Measurements from ENCODE around the gene NTNG2. TPM values are rescaled to one million over a fixed set of nuclear protein-coding genes. Genes with fewer than 3 reads are reported as not detected.

Gene NTNG2
- total RNA-seq, 1 donor from 2014 or later: 2.5 TPM

- Mint-ChIP-seq H3K4me1 (ENCODE audit: low read depth, unreplicated experiment) (peaks cover 1% of the 10 kb centered on the region), H3K9me3 (ENCODE audit: unreplicated experiment) (no peaks in the 10 kb centered on the region), H3K36me3 (ENCODE audit: low read depth, unreplicated experiment) (no peaks in the 10 kb centered on the region), H3K4me3 (ENCODE audit: unreplicated experiment) (no peak overlapping the region), H3K27me3 (ENCODE audit: low read depth, unreplicated experiment) (peaks cover 20% of the 10 kb centered on the region), H3K27ac (ENCODE audit: unreplicated experiment) (no peak overlapping the region)
- no peaks in the 10 kb centered on the region for H3K9me3 ChIP-seq (ENCODE audit: insufficient read depth, low read depth, low read length)
- no peak for FAIRE-seq
- no peak overlapping the region for H2AFZ ChIP-seq (ENCODE audit: low read depth, low read length)
- H3K36me3 ChIP-seq (ENCODE audit: insufficient read depth, low read length): no peaks in the 10 kb centered on the region
- H4K20me1 ChIP-seq (ENCODE audit: insufficient read depth, low read length): no peaks in the 10 kb centered on the region
- H3K4me2 ChIP-seq (ENCODE audit: low read length): no peak overlapping the region
- TF ChIP-seq CTCF (IDR thresholded peaks at IDR 0.05; ENCODE audit: insufficient read depth, low read depth, low read length) (no peak), EZH2 (IDR thresholded peaks at IDR 0.05; ENCODE audit: insufficient read depth, low read length) (no peak)
- peaks cover 11% of the 10 kb centered on the region for H3K4me1 ChIP-seq (ENCODE audit: insufficient read depth, low read length)
- H3K27me3 ChIP-seq (ENCODE audit: insufficient read depth, low read length): peaks cover 7% of the 10 kb centered on the region
- H3K9ac ChIP-seq (ENCODE audit: low read length): no peak overlapping the region
- DNase-seq (ENCODE audit: low read depth): no peak
- H3K4me3 ChIP-seq (ENCODE audit: insufficient read depth, low read depth, low read length): no peak overlapping the region
- no peaks in the 10 kb centered on the region for H3K79me2 ChIP-seq (ENCODE audit: insufficient read depth, low read length)
- H3K27ac ChIP-seq (ENCODE audit: low read depth, low read length): no peak overlapping the region
These were observed 83.6 kb downstream of the NTNG2 start for GRCh38 chr9:132245465-132245864.

- no peak overlapping the region for H3K4me3 ChIP-seq (ENCODE audit: insufficient read depth, low read depth, low read length)
- TF ChIP-seq CTCF (IDR thresholded peaks at IDR 0.05; ENCODE audit: insufficient read depth, low read depth, low read length) (no peak), EZH2 (IDR thresholded peaks at IDR 0.05; ENCODE audit: insufficient read depth, low read length) (no peak)
- DNase-seq (ENCODE audit: low read depth): no peak
- no peak overlapping the region for H2AFZ ChIP-seq (ENCODE audit: low read depth, low read length)
- H3K9me3 Mint-ChIP-seq (ENCODE audit: unreplicated experiment): peaks cover 7% of the 10 kb centered on the region
- H3K27ac ChIP-seq (ENCODE audit: low read depth, low read length): no peak overlapping the region
- no peak overlapping the region for H3K9ac ChIP-seq (ENCODE audit: low read length)
- H3K36me3 Mint-ChIP-seq (ENCODE audit: low read depth, unreplicated experiment): no peaks in the 10 kb centered on the region
- no peaks in the 10 kb centered on the region for H3K79me2 ChIP-seq (ENCODE audit: insufficient read depth, low read length)
- no peaks in the 10 kb centered on the region for H4K20me1 ChIP-seq (ENCODE audit: insufficient read depth, low read length)
- no peak overlapping the region for H3K27ac Mint-ChIP-seq (ENCODE audit: unreplicated experiment)
- no peak for FAIRE-seq
- H3K4me1 ChIP-seq (ENCODE audit: insufficient read depth, low read length): no peaks in the 10 kb centered on the region
- peaks cover 12% of the 10 kb centered on the region for H3K27me3 Mint-ChIP-seq (ENCODE audit: low read depth, unreplicated experiment)
- H3K4me1 Mint-ChIP-seq (ENCODE audit: low read depth, unreplicated experiment): no peaks in the 10 kb centered on the region
- H3K9me3 ChIP-seq (ENCODE audit: insufficient read depth, low read depth, low read length): peaks cover 8% of the 10 kb centered on the region
- H3K36me3 ChIP-seq (ENCODE audit: insufficient read depth, low read length): no peaks in the 10 kb centered on the region
- H3K4me2 ChIP-seq (ENCODE audit: low read length): no peak overlapping the region
- H3K4me3 Mint-ChIP-seq (ENCODE audit: unreplicated experiment): no peak overlapping the region
- peaks cover 4% of the 10 kb centered on the region for H3K27me3 ChIP-seq (ENCODE audit: insufficient read depth, low read length)
These were observed 86.1 kb downstream of the NTNG2 start for GRCh38 chr9:132247942-132248341.

- Histone ChIP-seq H3K27ac (ENCODE audit: low read depth, low read length) (no peak overlapping the region), H3K4me3 (ENCODE audit: insufficient read depth, low read depth, low read length) (no peak overlapping the region), H4K20me1 (ENCODE audit: insufficient read depth, low read length) (no peaks in the 10 kb centered on the region), H3K4me2 (ENCODE audit: low read length) (no peak overlapping the region), H3K27me3 (ENCODE audit: insufficient read depth, low read length) (peaks cover 7% of the 10 kb centered on the region), H3K36me3 (ENCODE audit: insufficient read depth, low read length) (no peaks in the 10 kb centered on the region), H3K9me3 (ENCODE audit: insufficient read depth, low read depth, low read length) (peaks cover 8% of the 10 kb centered on the region), H3K9ac (ENCODE audit: low read length) (no peak overlapping the region), H3K4me1 (ENCODE audit: insufficient read depth, low read length) (no peaks in the 10 kb centered on the region), H2AFZ (ENCODE audit: low read depth, low read length) (no peak overlapping the region), H3K79me2 (ENCODE audit: insufficient read depth, low read length) (no peaks in the 10 kb centered on the region)
- no peaks in the 10 kb centered on the region for H3K36me3 Mint-ChIP-seq (ENCODE audit: low read depth, unreplicated experiment)
- H3K9me3 Mint-ChIP-seq (ENCODE audit: unreplicated experiment): peaks cover 7% of the 10 kb centered on the region
- TF ChIP-seq EZH2 (IDR thresholded peaks at IDR 0.05; ENCODE audit: insufficient read depth, low read length): no peak
- no peak for TF ChIP-seq CTCF (IDR thresholded peaks at IDR 0.05; ENCODE audit: insufficient read depth, low read depth, low read length)
- H3K27me3 Mint-ChIP-seq (ENCODE audit: low read depth, unreplicated experiment): peaks cover 6% of the 10 kb centered on the region
- FAIRE-seq (no peak), DNase-seq (ENCODE audit: low read depth) (no peak)
- H3K27ac Mint-ChIP-seq (ENCODE audit: unreplicated experiment): no peak overlapping the region
- no peaks in the 10 kb centered on the region for H3K4me1 Mint-ChIP-seq (ENCODE audit: low read depth, unreplicated experiment)
- no peak overlapping the region for H3K4me3 Mint-ChIP-seq (ENCODE audit: unreplicated experiment)
These were observed 87.3 kb downstream of the NTNG2 start for GRCh38 chr9:132249123-132249522.
